Measurements from ENCODE around the gene PPP1R14C.

The PPP1R14C gene

DNA sequence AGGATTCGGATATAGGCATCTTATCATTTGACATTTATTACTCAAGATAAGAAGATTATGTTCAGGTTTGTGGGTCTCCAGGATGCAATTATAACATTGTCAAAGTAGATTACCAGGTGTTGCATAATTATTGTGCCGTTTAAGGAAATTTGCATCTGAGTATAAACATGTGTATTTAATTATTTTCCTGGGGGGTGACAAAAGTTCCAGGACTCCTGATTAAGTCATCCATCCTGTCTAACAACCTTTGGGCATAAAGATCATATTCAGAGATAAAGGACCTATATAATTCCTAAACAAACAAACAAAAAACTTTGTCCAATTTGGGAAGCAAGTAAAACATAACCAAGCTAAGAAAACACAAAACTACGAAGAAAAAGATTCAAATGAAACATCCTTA is 3.3 kb upstream of the PPP1R14C start:
- no peak for DNase-seq

DNA sequence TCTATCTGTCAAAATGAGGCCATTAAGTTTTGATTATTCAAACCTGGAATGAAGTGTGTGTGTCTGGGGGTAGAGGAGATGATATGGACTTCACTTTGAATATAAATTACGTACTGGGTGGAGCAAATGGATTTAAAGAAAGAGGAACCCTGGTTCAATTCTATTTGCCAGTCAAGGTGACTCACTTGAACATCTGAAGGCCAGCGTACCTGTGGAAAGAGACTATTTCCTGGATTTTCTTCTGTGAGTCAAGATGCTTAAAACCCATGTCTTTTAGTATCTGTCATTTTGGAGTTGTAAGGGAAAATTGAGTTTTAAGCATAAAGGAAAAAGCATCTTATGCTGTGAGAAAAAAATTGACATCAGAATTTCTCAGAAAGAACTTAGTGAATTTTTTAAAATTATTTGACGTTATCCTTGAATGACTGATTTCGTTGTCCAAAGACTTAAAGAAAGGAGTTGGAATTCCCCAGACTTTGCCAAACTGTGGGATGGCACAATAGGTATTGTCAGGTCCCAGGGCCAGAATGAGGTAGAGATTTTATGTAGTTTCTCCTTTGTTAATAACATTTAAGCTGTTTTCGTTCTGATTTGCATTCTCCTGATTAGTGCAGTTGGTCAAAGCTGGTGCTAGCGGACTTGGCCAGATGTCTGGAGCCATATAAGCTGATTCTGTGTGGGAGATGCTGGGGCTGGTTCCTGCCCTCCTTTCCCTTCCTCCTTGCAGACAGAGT is 2.4 kb upstream of the PPP1R14C start:
- DNase-seq, result no peak

GRCh38 chr6:150142097-150142669 is 661 bp upstream of the PPP1R14C start:
- DNase-seq, result peak; percentile 13

DNA sequence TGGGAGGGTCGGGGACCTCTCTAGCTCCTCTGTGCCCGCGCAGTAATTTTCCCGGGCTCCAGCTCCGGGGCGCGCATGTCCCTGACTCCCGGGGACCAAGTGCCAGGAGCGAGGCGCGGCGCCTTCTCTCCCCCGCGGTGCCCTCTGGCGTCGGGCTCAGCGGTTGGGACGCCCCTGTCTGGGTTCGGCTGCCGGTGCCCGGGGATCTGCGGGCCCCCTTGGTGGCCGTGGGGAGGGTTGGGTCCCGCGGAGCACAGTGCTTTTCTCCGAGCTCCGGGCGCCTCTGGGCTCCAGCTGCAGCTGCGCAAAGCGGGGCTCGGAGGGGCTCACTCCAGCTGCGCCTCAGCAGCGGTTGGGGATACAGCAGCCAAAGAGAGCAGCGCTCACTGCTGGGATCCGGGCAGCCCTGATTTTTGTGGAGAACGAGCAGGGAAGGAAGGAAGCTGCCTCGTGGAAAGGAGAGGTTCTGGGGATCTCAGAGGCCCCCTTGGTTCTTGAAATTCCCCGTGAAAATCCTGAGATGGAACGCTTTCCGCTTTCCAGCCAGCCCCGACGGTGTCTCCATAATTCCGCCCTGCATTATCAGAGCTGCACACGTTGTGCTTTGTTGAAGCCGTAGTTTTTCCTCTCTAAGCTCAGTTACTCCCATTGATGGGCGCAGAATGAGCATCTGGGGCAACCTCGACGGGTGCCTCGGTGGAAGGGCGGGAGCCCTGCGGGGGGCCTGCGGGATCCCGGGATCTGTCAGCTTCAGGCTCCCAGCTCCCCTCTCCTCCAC is 861 bp downstream of the PPP1R14C start:
- peak; percentile 23 for DNase-seq

- DNase-seq, result no peak
Measured at GRCh38 chr6:150144294-150144868, 1.5 kb downstream of the PPP1R14C start.

DNA sequence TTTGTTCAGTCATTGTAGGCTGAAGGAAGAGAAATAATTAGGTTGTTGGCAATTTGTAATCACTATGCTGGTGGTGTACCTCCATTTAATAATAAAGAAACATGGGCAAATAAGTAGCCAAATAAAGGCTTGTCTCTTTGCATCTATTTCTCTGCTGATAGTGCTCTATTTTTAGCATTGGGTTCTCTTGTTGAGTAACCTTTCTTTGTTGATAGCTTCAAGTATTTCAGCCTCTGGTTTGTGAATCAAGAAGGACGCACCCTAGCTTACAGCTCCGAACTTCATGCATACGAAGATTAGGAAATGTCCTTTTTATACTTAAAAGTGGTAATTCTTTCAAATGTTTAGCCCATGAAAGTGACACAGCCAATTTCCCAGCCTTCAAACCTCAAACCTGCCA is 2.6 kb downstream of the PPP1R14C start:
- no peak for DNase-seq

DNA sequence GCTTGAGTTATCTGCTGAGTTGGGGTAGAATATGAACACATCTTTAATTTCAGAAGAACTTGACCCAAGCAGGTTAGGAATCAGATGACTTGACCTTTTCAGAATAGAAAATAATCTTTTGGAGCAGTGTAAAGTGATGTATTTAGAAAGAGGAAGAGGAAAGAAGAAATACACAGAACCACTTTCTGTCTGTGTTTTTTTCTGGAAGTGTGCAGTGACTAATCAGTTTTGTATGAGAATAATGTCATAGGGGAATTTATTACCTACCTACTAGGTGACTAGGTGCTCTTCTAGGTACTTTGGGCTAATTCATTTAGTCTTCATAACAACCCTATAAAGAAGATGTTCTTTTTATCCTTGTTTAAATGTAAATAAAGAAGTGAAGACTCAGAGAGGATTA is 3.0 kb downstream of the PPP1R14C start:
- no peak for DNase-seq

- DNase-seq, result no peak
Measured at GRCh38 chr6:150146436-150146835, 3.6 kb downstream of the PPP1R14C start.

DNA sequence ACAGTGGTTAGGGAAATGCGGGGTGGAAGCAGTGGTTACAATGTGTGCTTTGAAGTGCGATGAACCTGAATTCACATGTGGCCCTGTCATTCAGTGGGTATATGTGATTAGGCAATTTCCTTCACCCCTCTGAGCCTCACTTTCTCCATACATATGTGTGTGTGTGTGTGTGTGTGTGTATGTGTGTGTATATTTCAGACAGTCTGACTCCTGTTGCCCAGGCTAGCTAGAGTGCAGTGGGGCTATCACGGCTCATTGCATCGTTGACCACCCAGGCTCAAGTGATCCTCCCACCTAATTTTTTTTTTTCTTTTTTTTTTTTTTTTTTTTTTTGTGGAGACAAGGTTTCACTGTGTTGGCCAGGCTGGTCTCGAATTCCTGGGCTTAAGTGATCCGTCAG is 6.3 kb downstream of the PPP1R14C start:
- DNase-seq, result no peak

- DNase-seq, result no peak
Measured at GRCh38 chr6:150150458-150150820, 7.6 kb downstream of the PPP1R14C start.

- DNase-seq, result no peak
Measured at GRCh38 chr6:150150821-150151646, 8.2 kb downstream of the PPP1R14C start.

GRCh38 chr6:150152891-150153876 is 10.3 kb downstream of the PPP1R14C start:
- no peak for DNase-seq

- no peak for DNase-seq
Measured at GRCh38 chr6:150153905-150154492, 11.2 kb downstream of the PPP1R14C start.

DNA sequence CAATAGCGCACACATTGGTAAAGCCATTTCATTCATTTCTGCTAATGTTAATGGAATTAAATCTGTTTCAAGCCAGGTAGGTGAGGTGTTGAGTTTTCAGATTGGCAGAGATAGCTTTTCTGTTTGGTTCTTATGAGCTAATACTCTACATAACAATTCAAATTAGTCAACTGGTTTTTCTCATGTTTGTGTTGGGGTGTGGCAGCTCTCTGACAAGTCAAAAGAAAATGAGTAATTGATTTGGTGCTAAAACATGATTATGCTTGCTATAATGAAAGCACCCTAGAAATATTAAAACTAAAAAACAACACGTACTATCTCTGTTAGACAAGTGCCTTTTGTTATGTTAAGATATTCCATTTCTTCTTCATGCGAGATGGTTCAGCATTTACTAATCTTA is 13.6 kb downstream of the PPP1R14C start:
- DNase-seq, result no peak

- DNase-seq, result no peak
Measured at GRCh38 chr6:150157081-150157480, 14.2 kb downstream of the PPP1R14C start.

DNA sequence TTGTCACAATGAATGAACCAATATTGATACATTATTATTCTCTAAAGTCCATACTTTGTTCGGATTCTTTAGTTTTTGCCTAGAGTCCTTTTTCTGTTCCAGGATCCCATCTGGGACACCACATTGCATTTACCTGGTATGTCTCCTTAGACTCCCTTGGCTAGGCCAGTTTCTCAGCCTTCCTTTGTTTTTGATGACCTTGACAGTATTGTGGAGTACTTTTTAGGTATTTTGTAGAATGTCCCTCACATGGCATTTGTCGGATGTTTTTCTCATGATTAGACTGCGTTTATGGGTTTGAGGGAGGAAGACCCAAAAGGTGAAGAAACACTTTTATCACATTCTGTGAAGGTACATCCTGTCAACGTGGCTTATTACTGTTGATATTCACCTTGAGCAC is 16.9 kb downstream of the PPP1R14C start:
- DNase-seq, result no peak

DNA sequence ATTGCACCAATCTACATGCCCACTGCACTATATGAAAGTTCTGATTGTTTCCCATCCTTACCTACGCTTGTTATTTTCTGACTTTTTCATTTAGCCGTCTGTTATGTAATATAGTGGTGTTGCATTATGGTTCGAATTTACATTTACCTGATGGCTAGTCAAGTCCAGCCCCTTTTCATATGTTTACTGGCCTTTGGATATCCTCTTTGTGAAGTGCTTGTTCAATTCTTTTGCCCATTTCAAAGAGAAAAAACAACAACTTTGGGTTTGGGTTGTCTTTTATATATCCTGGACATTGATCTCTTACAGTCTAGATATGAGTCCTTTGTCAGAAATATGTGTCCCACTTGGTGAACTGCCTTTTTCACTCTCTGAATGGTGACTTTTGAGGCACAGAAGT is 21.1 kb downstream of the PPP1R14C start:
- no peak for DNase-seq

GRCh38 chr6:150165020-150165702 is 22.3 kb downstream of the PPP1R14C start:
- no peak for DNase-seq

DNA sequence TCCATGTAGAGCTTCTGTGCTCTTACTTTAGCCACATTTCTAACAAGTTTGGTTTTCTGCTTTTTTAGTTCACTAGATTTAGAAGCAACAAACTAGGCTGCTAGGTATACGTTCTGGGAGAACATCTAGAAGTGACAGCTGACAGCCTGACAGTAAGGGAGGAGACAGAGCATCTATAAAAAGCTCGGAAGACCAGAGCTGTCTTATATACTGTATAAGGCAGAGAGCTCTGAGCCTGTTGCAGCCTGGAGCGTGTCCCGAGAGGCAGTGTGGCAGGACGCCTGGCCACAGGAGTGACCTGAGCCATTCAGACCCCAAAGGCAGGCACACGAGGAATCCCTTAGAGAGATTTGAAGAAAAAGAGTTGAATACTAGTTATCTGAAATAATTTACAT is 24.6 kb downstream of the PPP1R14C start:
- DNase-seq, result no peak

DNA sequence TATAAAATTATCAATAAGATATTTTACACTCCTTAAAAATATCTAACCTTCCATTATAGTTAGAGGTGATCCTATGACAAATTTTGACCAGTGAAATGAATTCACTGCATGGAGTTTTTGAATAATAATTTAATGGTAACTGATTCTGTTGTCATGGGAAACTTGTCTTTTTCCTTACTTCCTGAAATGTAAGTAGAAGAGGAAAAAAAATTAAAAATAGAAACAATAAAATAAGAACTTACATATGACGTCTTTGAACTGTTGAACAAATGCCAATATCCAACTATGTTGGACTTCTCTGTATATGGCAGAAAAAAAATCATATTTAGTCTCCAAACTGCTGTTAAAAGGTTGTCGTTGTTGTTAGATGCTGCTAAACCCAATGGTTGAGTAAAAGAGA is 26.3 kb downstream of the PPP1R14C start:
- DNase-seq, result no peak

DNA sequence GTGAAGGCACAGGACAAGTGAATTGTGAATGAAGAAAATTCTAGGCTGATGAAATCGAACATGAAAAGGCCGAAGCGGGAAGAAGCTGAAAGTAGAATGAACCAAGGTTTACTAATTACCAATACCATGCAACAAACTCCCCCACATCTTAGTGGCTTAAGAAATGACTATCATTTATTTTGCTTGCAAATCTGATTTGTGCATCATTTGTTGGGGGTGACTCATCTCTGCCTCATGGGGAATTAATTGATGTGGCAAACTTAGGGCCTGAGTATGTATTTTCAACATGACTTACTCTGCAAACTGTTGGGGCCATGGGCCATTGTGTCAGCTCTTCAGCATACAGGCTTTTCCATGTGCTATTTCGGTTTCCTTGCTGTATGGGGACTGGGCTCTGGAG is 26.8 kb downstream of the PPP1R14C start:
- DNase-seq, result no peak

Measured in NCI-H510A treated with DMSO at 0.1 percent for 48 hours (cell line).